Parathyroid adenoma (tissue), 2 donors: ENCODE data around the gene ROBO1.

Source experiments
- H2AFZ ChIP-seq: fragments of 300-600 bp; sonication (generic); one replicate; pipeline ENCODE4 v1.7.0; 2017; ENCODE audit warnings: antibody characterized with exemption, mild to moderate bottlenecking
- H3K27ac ChIP-seq: fragments of 300-600 bp; sonication (generic); one replicate; pipeline ENCODE4 v1.7.0; 2017
- H3K27me3 ChIP-seq: fragments of 300-600 bp; sonication (generic); one replicate; pipeline ENCODE4 v1.7.0; 2017; ENCODE audit warnings: low read length; ENCODE audit not compliant: control insufficient read depth, insufficient read depth
- H3K36me3 ChIP-seq: fragments of 300-600 bp; sonication (generic); one replicate; pipeline ENCODE4 v1.7.0; 2017; ENCODE audit warnings: low read length; ENCODE audit not compliant: control insufficient read depth, insufficient read depth
- H3K4me1 ChIP-seq: fragments of 300-600 bp; sonication (generic); one replicate; pipeline ENCODE4 v1.7.0; 2017; ENCODE audit warnings: control low read depth
- H3K4me2 ChIP-seq: fragments of 300-600 bp; sonication (generic); one replicate; pipeline ENCODE4 v1.7.0; 2017; ENCODE audit warnings: low read length
- H3K4me3 ChIP-seq: fragments of 300-600 bp; sonication (generic); one replicate; pipeline ENCODE4 v1.7.0; 2017; ENCODE audit warnings: low read depth, low read length
- H3K79me2 ChIP-seq: fragments of 300-600 bp; sonication (generic); one replicate; pipeline ENCODE4 v1.7.0; 2017; ENCODE audit warnings: control low read depth
- H3K9ac ChIP-seq: fragments of 300-600 bp; sonication (generic); one replicate; pipeline ENCODE4 v1.7.0; 2017; ENCODE audit warnings: mild to moderate bottlenecking
- H3K9me3 ChIP-seq: fragments of 300-600 bp; sonication (generic); one replicate; pipeline ENCODE4 v1.7.0; 2017; ENCODE audit warnings: low read length; ENCODE audit not compliant: control insufficient read depth
- CTCF ChIP-seq: fragments of 300-600 bp; sonication (generic); IDR thresholded peaks from one replicate; pipeline ENCODE4 v1.7.0; 2017; ENCODE audit warnings: antibody characterized with exemption, mild to moderate bottlenecking
- donor health status: primary hyperparathyroidism.

Gene ROBO1

GRCh38 chr3:79052054-79052681 is 715.6 kb downstream of the ROBO1 start:
- no peak for TF ChIP-seq CTCF
- Histone ChIP-seq H3K27me3 (no peaks in the 10 kb centered on the region), H3K27ac (no peak overlapping the region), H3K4me2 (no peak overlapping the region), H3K9me3 (no peaks in the 10 kb centered on the region), H3K79me2 (no peaks in the 10 kb centered on the region), H3K36me3 (no peaks in the 10 kb centered on the region), H2AFZ (no peak overlapping the region), H3K9ac (no peak overlapping the region), H3K4me1 (no peaks in the 10 kb centered on the region), H3K4me3 (no peak overlapping the region)

- Histone ChIP-seq H3K4me3 (no peak overlapping the region), H2AFZ (no peak overlapping the region), H3K9ac (no peak overlapping the region), H3K4me1 (no peaks in the 10 kb centered on the region), H3K9me3 (no peaks in the 10 kb centered on the region), H3K79me2 (no peaks in the 10 kb centered on the region), H3K27ac (no peak overlapping the region), H3K4me2 (no peak overlapping the region), H3K27me3 (no peaks in the 10 kb centered on the region), H3K36me3 (no peaks in the 10 kb centered on the region)
- no peak for TF ChIP-seq CTCF
Observed at GRCh38 chr3:79047581-79047980, 720.2 kb downstream of the ROBO1 start.

GRCh38 chr3:79041621-79042020 is 726.2 kb downstream of the ROBO1 start:
- H3K4me2 ChIP-seq, result no peak overlapping the region
- H3K27me3 ChIP-seq, result no peaks in the 10 kb centered on the region
- H3K4me3 ChIP-seq, result no peak overlapping the region
- no peaks in the 10 kb centered on the region for H3K36me3 ChIP-seq
- H3K9me3 ChIP-seq, result no peaks in the 10 kb centered on the region
- no peak overlapping the region for H3K27ac ChIP-seq
- TF ChIP-seq CTCF, result no peak
- no peaks in the 10 kb centered on the region for H3K79me2 ChIP-seq
- no peak overlapping the region for H3K9ac ChIP-seq
- H3K4me1 ChIP-seq, result no peaks in the 10 kb centered on the region
- no peak overlapping the region for H2AFZ ChIP-seq

GRCh38 chr3:79040701-79041100 is 727.1 kb downstream of the ROBO1 start:
- Histone ChIP-seq H3K36me3 (no peaks in the 10 kb centered on the region), H3K4me2 (no peak overlapping the region), H3K27me3 (no peaks in the 10 kb centered on the region), H3K79me2 (no peaks in the 10 kb centered on the region), H3K9ac (no peak overlapping the region), H2AFZ (no peak overlapping the region), H3K4me1 (no peaks in the 10 kb centered on the region), H3K4me3 (no peak overlapping the region), H3K9me3 (no peaks in the 10 kb centered on the region), H3K27ac (no peak overlapping the region)
- no peak for TF ChIP-seq CTCF

GRCh38 chr3:79040091-79040490 is 727.7 kb downstream of the ROBO1 start:
- Histone ChIP-seq H3K9ac (no peak overlapping the region), H3K4me3 (no peak overlapping the region), H3K79me2 (no peaks in the 10 kb centered on the region), H3K27me3 (no peaks in the 10 kb centered on the region), H3K9me3 (no peaks in the 10 kb centered on the region), H3K36me3 (no peaks in the 10 kb centered on the region), H3K4me2 (no peak overlapping the region), H3K4me1 (no peaks in the 10 kb centered on the region), H3K27ac (no peak overlapping the region), H2AFZ (no peak overlapping the region)
- no peak for TF ChIP-seq CTCF
